Spleen (tissue), 7 donors: ENCODE results near the gene MOGAT2.

ENCODE experiments used
- POLR2A ChIP-seq, 3 donors: fragments of 450-650 bp; IDR thresholded peaks; one replicate each; pipeline ENCODE4 v1.5.1; 2017; ENCODE audit warnings: antibody characterized with exemption in 3 of 3, mild to moderate bottlenecking in 1 of 3
- TF ChIP-seq, protein P1 (sequence below), 11 experiments: fragments of 200-600 bp in 7 of 11; fragments of 450-650 bp in 4 of 11; sonication (generic) in 4 of 11; IDR thresholded peaks in 8 of 11; conservative IDR thresholded peaks in 3 of 11; 1 replicate in 7 of 11; 2 replicates in 4 of 11; pipeline versions ENCODE4 v1.4.0 to v1.8.0; 2016 to 2021; ENCODE audit warnings: antibody characterized with exemption in 11 of 11, inconsistent platforms in 4 of 11, mild to moderate bottlenecking in 1 of 11
- donor health status: DM: no; HTN: no; CAD: no; lungs with moderate emphysema.
- donor health status: DM: no; HTN: no; CAD: no.
- donor health status: DM: no; HTN: no; CAD: no.

DNA sequence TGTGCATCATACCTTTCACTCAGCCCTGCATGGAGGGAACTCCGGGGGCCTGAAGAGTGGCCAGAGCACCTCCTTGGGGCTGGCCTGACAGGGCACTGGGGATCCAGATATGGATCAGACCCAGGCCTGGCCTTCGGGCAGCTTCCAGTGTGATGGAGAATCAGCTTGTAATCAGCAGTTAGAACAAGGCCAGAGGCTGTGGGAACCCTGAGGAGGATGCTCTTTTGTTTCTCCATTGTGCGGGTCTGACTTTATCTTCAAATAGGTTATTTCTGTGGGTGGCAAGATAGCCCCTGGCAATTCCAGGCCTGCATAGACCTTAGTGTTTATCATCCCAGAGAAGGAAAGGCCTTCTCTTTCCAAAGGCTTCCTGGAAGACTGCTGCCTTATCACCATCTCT lies 63.2 kb downstream of the MOGAT2 start:
- no peak for TF ChIP-seq POLR2A (IDR thresholded peaks at IDR 0.05)
- TF ChIP-seq, protein P1, sequence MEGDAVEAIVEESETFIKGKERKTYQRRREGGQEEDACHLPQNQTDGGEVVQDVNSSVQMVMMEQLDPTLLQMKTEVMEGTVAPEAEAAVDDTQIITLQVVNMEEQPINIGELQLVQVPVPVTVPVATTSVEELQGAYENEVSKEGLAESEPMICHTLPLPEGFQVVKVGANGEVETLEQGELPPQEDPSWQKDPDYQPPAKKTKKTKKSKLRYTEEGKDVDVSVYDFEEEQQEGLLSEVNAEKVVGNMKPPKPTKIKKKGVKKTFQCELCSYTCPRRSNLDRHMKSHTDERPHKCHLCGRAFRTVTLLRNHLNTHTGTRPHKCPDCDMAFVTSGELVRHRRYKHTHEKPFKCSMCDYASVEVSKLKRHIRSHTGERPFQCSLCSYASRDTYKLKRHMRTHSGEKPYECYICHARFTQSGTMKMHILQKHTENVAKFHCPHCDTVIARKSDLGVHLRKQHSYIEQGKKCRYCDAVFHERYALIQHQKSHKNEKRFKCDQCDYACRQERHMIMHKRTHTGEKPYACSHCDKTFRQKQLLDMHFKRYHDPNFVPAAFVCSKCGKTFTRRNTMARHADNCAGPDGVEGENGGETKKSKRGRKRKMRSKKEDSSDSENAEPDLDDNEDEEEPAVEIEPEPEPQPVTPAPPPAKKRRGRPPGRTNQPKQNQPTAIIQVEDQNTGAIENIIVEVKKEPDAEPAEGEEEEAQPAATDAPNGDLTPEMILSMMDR (IDR thresholded peaks at IDR 0.05 in 8 of 11, conservative IDR thresholded peaks at IDR 0.05 in 3 of 11): no peak
